ENCODE data around the gene ATXN10. TPM values are rescaled to one million over a fixed set of nuclear protein-coding genes. Genes with fewer than 3 reads are reported as not detected.

The ATXN10 gene
- total and polyA plus RNA-seq, 2 of the 8 experiments (the other 6 are each of a cell fraction or from before 2014, with no cell fraction given) = 134 to 210 TPM

DNA sequence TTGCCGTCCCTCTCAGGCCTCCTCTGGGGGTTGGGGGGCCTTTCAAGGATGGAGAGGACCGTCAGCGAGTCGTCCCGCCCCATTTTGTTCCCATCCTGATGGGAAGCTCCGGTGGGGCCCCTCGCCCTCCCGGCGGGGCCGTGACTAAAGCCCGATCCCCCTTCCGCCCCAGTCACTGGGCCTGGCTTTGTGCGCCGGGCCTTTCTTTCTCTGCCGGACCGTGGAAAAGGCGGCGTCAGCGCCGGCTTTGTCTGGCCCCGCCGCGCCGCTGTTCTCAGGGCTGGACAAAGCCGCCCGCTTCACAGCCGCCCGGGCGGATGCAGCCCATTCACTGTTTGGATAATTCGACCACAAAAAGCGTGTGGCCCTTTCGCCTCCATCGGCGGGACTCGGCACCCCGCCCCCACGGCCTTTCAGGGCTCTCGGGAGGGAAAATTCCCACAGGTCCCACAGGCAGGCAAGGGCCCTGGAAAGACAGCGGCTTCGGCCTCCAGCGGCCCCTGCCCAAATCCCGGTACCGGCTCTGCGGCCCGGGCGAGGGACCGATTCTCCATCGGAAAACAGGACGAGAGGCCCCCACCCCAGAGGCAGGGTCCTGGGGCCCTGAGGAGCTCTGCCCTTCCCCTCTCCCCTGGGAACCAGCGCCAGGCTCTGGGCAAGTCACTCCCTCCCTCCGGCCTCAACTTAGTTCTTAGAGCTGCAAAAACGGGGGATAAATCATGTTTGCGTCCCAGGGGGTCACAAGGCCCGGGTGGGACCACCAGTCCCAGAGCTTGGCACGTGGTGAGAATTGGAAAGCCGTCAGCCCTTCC lies 218.1 kb downstream of the ATXN10 start (continued):
- TF ChIP-seq, protein P1, sequence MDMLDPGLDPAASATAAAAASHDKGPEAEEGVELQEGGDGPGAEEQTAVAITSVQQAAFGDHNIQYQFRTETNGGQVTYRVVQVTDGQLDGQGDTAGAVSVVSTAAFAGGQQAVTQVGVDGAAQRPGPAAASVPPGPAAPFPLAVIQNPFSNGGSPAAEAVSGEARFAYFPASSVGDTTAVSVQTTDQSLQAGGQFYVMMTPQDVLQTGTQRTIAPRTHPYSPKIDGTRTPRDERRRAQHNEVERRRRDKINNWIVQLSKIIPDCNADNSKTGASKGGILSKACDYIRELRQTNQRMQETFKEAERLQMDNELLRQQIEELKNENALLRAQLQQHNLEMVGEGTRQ (IDR thresholded peaks at IDR 0.05; ENCODE audit: low read length) = no peak
- TF ChIP-seq TBP (IDR thresholded peaks at IDR 0.05; ENCODE audit: low read depth, low read length) = no peak
- no peak for TF ChIP-seq SUZ12 (IDR thresholded peaks at IDR 0.05; ENCODE audit: low read length)
- TF ChIP-seq BACH1 (IDR thresholded peaks at IDR 0.05; ENCODE audit: low read length) = no peak

Measured in H1 (cell line).